PC-3 (cell line): ENCODE data around the gene DHX40. TPM values are rescaled to one million over a fixed set of nuclear protein-coding genes. Genes with fewer than 3 reads are reported as not detected.

Experiments
- ATAC-seq: fragments of 200-7000 bp; cut with Tn5 transposase; 2 replicates; pipeline ENCODE4 v1.9.1; 2020; ENCODE audit warnings: mild to moderate bottlenecking, moderate library complexity
- BruUV-seq: library from RNA; stranded (reverse); fragments of 400-500 nt; replicated peaks from 2 replicates; lab custom pipeline; 2021; lab: Mats Ljungman, UMichigan
- CTCF ChIA-PET: fragments of 300-600 bp; sonication (Branson Sonifier 250); formaldehyde crosslinking; loops from one replicate; lab custom pipeline; 2022; ENCODE audit warnings: antibody characterized with exemption; lab: Charles Lee
- POLR2A ChIA-PET: fragments of 300-600 bp; sonication (Branson Sonifier 250); formaldehyde crosslinking; loops from one replicate; lab custom pipeline; 2022; ENCODE audit warnings: antibody characterized with exemption; ENCODE audit not compliant: unreplicated experiment; lab: Charles Lee
- DNase-seq: peaks from one replicate; pipeline ENCODE4 v3.0.0-alpha.2; 2015
- H2AFZ ChIP-seq: fragments of 300-600 bp; sonication (generic); 2 replicates; pipeline ENCODE4 v1.6.0; 2016; ENCODE audit warnings: antibody characterized with exemption, low read length
- H3F3A ChIP-seq: fragments of 300-600 bp; sonication (generic); one replicate; pipeline ENCODE4 v1.6.0; 2017; ENCODE audit warnings: antibody characterized with exemption, low read length, control low read depth, mild to moderate bottlenecking; ENCODE audit not compliant: unreplicated experiment
- H3K27ac ChIP-seq: fragments of 300-600 bp; sonication (generic); 2 replicates; pipeline ENCODE4 v1.5.1; 2016; ENCODE audit warnings: mild to moderate bottlenecking, low read length
- H3K27me3 ChIP-seq: fragments of 300-600 bp; sonication (generic); 2 replicates; pipeline ENCODE4 v1.6.1; 2016; ENCODE audit warnings: low read length, mixed read lengths
- H3K36me3 ChIP-seq: fragments of 300-600 bp; sonication (generic); 2 replicates; pipeline ENCODE4 v1.6.1; 2016; ENCODE audit warnings: low read depth, mixed run types, low read length, mixed read lengths
- H3K4me1 ChIP-seq: fragments of 300-600 bp; sonication (generic); 2 replicates; pipeline ENCODE4 v1.5.1; 2016; ENCODE audit warnings: low read length; ENCODE audit not compliant: insufficient read depth
- H3K4me2 ChIP-seq: fragments of 300-600 bp; sonication (generic); 2 replicates; pipeline ENCODE4 v1.6.0; 2016; ENCODE audit warnings: low read length
- H3K4me3 ChIP-seq: fragments of 300-600 bp; sonication (generic); 2 replicates; pipeline ENCODE4 v1.5.1; 2016; ENCODE audit warnings: mild to moderate bottlenecking, low read length, mixed read lengths
- H3K79me2 ChIP-seq: fragments of 300-600 bp; sonication (generic); 2 replicates; pipeline ENCODE4 v1.6.1; 2017; ENCODE audit warnings: low read length, mixed read lengths
- H3K9ac ChIP-seq: fragments of 300-600 bp; sonication (generic); 2 replicates; pipeline ENCODE4 v1.6.0; 2016; ENCODE audit warnings: mild to moderate bottlenecking, low read length
- H3K9me2 ChIP-seq: fragments of 300-600 bp; sonication (generic); replicated peaks from 2 replicates; pipeline ENCODE4 v1.6.1; 2016; ENCODE audit warnings: mixed run types, low read length, mixed read lengths
- H3K9me3 ChIP-seq: fragments of 300-600 bp; sonication (generic); 2 replicates; pipeline ENCODE4 v1.6.1; 2016; ENCODE audit warnings: low read length, mixed read lengths
- H4K20me1 ChIP-seq: fragments of 300-600 bp; sonication (generic); 2 replicates; pipeline ENCODE4 v1.6.1; 2016; ENCODE audit warnings: low read length, mixed read lengths
- EZH2 ChIP-seq: fragments of 300-600 bp; sonication (generic); IDR thresholded peaks from one replicate; pipeline ENCODE4 v1.6.1; 2017; ENCODE audit warnings: antibody characterized with exemption, mild to moderate bottlenecking, low read length; ENCODE audit not compliant: unreplicated experiment
- EZH2phosphoT487 ChIP-seq: fragments of 300-600 bp; sonication (generic); IDR thresholded peaks from 2 replicates; pipeline ENCODE4 v1.6.1; 2018; ENCODE audit warnings: mild to moderate bottlenecking, antibody characterized with exemption, low read length, borderline replicate concordance
- intact Hi-C: fragments of 100-400 bp; cut with micrococcal nuclease; formaldehyde crosslinking; loops from 2 replicates; pipeline ENCODE4 v1.9.0; 2023
- total RNA-seq: library from RNA; depleted of rRNA; stranded (reverse); fragments of >200 nt; gene quantifications from 2 replicates; pipeline ENCODE4 v1.2.3, GENCODE V29; 2014
- TF ChIP-seq, protein P1 (sequence below): fragments of 300-600 bp; sonication (generic); conservative IDR thresholded peaks from 2 replicates; pipeline ENCODE4 v1.5.1; 2017; ENCODE audit warnings: antibody characterized with exemption, low read depth, mild to moderate bottlenecking, low read length

DHX40 gene
- total RNA-seq, 1 experiment from 2014 or later = 38.9 TPM

- TF ChIP-seq EZH2phosphoT487 (no peak), EZH2 (no peak)
- TF ChIP-seq, protein P1, sequence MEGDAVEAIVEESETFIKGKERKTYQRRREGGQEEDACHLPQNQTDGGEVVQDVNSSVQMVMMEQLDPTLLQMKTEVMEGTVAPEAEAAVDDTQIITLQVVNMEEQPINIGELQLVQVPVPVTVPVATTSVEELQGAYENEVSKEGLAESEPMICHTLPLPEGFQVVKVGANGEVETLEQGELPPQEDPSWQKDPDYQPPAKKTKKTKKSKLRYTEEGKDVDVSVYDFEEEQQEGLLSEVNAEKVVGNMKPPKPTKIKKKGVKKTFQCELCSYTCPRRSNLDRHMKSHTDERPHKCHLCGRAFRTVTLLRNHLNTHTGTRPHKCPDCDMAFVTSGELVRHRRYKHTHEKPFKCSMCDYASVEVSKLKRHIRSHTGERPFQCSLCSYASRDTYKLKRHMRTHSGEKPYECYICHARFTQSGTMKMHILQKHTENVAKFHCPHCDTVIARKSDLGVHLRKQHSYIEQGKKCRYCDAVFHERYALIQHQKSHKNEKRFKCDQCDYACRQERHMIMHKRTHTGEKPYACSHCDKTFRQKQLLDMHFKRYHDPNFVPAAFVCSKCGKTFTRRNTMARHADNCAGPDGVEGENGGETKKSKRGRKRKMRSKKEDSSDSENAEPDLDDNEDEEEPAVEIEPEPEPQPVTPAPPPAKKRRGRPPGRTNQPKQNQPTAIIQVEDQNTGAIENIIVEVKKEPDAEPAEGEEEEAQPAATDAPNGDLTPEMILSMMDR = no peak
- H3K27ac ChIP-seq = peak overlapping the region; percentile 24
Observed at GRCh38 chr17:59643159-59644140, 78.0 kb downstream of the DHX40 start.

GRCh38 chr17:59647288-59647687 is 81.9 kb downstream of the DHX40 start:
- intact Hi-C loops = no loop called here
- H4K20me1 ChIP-seq = peaks cover 87% of the 10 kb centered on the region
- no peak for ATAC-seq

More at GRCh38 chr17:59643159-59644140, 78.0 kb downstream of the DHX40 start:
- BruUV-seq = no TSS peak
- Histone ChIP-seq H2AFZ (no peak overlapping the region), H3F3A (no peaks in the 10 kb centered on the region), H3K9me3 (no peaks in the 10 kb centered on the region), H3K9ac (no peak overlapping the region), H3K36me3 (peaks cover 50% of the 10 kb centered on the region), H4K20me1 (peaks cover 89% of the 10 kb centered on the region), H3K4me2 (peak overlapping the region; percentile 65), H3K4me1 (peaks cover 43% of the 10 kb centered on the region), H3K4me3 (no peak overlapping the region), H3K79me2 (peaks cover 100% of the 10 kb centered on the region), H3K9me2 (no peaks in the 10 kb centered on the region), H3K27me3 (no peaks in the 10 kb centered on the region)
- ATAC-seq = peak; percentile 61
- ChIA-PET CTCF (no interaction called here), POLR2A (interaction anchor here (1.0 kb wide), 1 partner anchor 140 kb away, joined by 9 read pairs; no protein-coding TSS in a partner anchor)
- intact Hi-C loops = no loop called here
- DNase-seq = peak; percentile 63

More at GRCh38 chr17:59647288-59647687, 81.9 kb downstream of the DHX40 start:
- no peaks in the 10 kb centered on the region for H3K27me3 ChIP-seq
- H3K27ac ChIP-seq = no peak overlapping the region
- H3K4me2 ChIP-seq = no peak overlapping the region
- H3K9me2 ChIP-seq = no peaks in the 10 kb centered on the region
- no peak overlapping the region for H3K9ac ChIP-seq
- no TSS peak for BruUV-seq
- DNase-seq = no peak
- peaks cover 38% of the 10 kb centered on the region for H3K4me1 ChIP-seq
- TF ChIP-seq EZH2 = no peak
- TF ChIP-seq, protein P1 = no peak
- no peak for TF ChIP-seq EZH2phosphoT487
- H3K79me2 ChIP-seq = peaks cover 96% of the 10 kb centered on the region
- no peaks in the 10 kb centered on the region for H3K9me3 ChIP-seq
- H3F3A ChIP-seq = peaks cover 5% of the 10 kb centered on the region
- no peak overlapping the region for H2AFZ ChIP-seq
- H3K4me3 ChIP-seq = no peak overlapping the region
- ChIA-PET POLR2A (no interaction called here), CTCF (no interaction called here)
- H3K36me3 ChIP-seq = peaks cover 84% of the 10 kb centered on the region
